Measurements from ENCODE around the gene ANAPC13. TPM values are rescaled to one million over a fixed set of nuclear protein-coding genes. Genes with fewer than 3 reads are reported as not detected.

ANAPC13 gene
- total RNA-seq, 1 donor from 2014 or later, result 70.0 TPM

GRCh38 chr3:134449277-134449676 lies 36.5 kb downstream of the ANAPC13 start:
- H3K36me3 Mint-ChIP-seq (ENCODE audit: unreplicated experiment), result peaks cover 17% of the 10 kb centered on the region
- peaks cover 6% of the 10 kb centered on the region for H3K27me3 Mint-ChIP-seq (ENCODE audit: unreplicated experiment)
- no peak overlapping the region for H3K27ac Mint-ChIP-seq (ENCODE audit: unreplicated experiment)
- TF ChIP-seq CTCF (IDR thresholded peaks at IDR 0.05; ENCODE audit: partially characterized antibody, unreplicated experiment), result no peak
- peaks cover 5% of the 10 kb centered on the region for H3K4me1 Mint-ChIP-seq (ENCODE audit: low read depth, unreplicated experiment)
- H3K9me3 Mint-ChIP-seq (ENCODE audit: unreplicated experiment), result peaks cover 9% of the 10 kb centered on the region
- no peak for DNase-seq
- no peak overlapping the region for H3K4me3 Mint-ChIP-seq (ENCODE audit: unreplicated experiment)

- peaks cover 17% of the 10 kb centered on the region for H3K36me3 Mint-ChIP-seq (ENCODE audit: unreplicated experiment)
- no peak for DNase-seq
- TF ChIP-seq CTCF (IDR thresholded peaks at IDR 0.05; ENCODE audit: partially characterized antibody, unreplicated experiment), result no peak
- H3K9me3 Mint-ChIP-seq (ENCODE audit: unreplicated experiment), result peaks cover 9% of the 10 kb centered on the region
- no peak overlapping the region for H3K4me3 Mint-ChIP-seq (ENCODE audit: unreplicated experiment)
- H3K27me3 Mint-ChIP-seq (ENCODE audit: unreplicated experiment), result peaks cover 6% of the 10 kb centered on the region
- peaks cover 5% of the 10 kb centered on the region for H3K4me1 Mint-ChIP-seq (ENCODE audit: low read depth, unreplicated experiment)
- no peak overlapping the region for H3K27ac Mint-ChIP-seq (ENCODE audit: unreplicated experiment)
These were observed 37.1 kb downstream of the ANAPC13 start for GRCh38 chr3:134448664-134449063.

GRCh38 chr3:134447351-134447750 lies 38.4 kb downstream of the ANAPC13 start:
- no peak overlapping the region for H3K4me3 Mint-ChIP-seq (ENCODE audit: unreplicated experiment)
- peaks cover 17% of the 10 kb centered on the region for H3K36me3 Mint-ChIP-seq (ENCODE audit: unreplicated experiment)
- H3K4me1 Mint-ChIP-seq (ENCODE audit: low read depth, unreplicated experiment), result peaks cover 5% of the 10 kb centered on the region
- no peak for TF ChIP-seq CTCF (IDR thresholded peaks at IDR 0.05; ENCODE audit: partially characterized antibody, unreplicated experiment)
- no peak for DNase-seq
- H3K27me3 Mint-ChIP-seq (ENCODE audit: unreplicated experiment), result peaks cover 2% of the 10 kb centered on the region
- peaks cover 9% of the 10 kb centered on the region for H3K9me3 Mint-ChIP-seq (ENCODE audit: unreplicated experiment)
- H3K27ac Mint-ChIP-seq (ENCODE audit: unreplicated experiment), result no peak overlapping the region

GRCh38 chr3:134446800-134447199 lies 39.0 kb downstream of the ANAPC13 start:
- peaks cover 12% of the 10 kb centered on the region for H3K36me3 Mint-ChIP-seq (ENCODE audit: unreplicated experiment)
- H3K27ac Mint-ChIP-seq (ENCODE audit: unreplicated experiment), result no peak overlapping the region
- H3K4me1 Mint-ChIP-seq (ENCODE audit: low read depth, unreplicated experiment), result peaks cover 5% of the 10 kb centered on the region
- no peak for TF ChIP-seq CTCF (IDR thresholded peaks at IDR 0.05; ENCODE audit: partially characterized antibody, unreplicated experiment)
- no peak overlapping the region for H3K4me3 Mint-ChIP-seq (ENCODE audit: unreplicated experiment)
- peaks cover 6% of the 10 kb centered on the region for H3K9me3 Mint-ChIP-seq (ENCODE audit: unreplicated experiment)
- DNase-seq, result no peak
- H3K27me3 Mint-ChIP-seq (ENCODE audit: unreplicated experiment), result peaks cover 2% of the 10 kb centered on the region

GRCh38 chr3:134445636-134446035 lies 40.1 kb downstream of the ANAPC13 start:
- Mint-ChIP-seq H3K27ac (ENCODE audit: unreplicated experiment) (no peak overlapping the region), H3K4me3 (ENCODE audit: unreplicated experiment) (no peak overlapping the region), H3K9me3 (ENCODE audit: unreplicated experiment) (peaks cover 6% of the 10 kb centered on the region), H3K36me3 (ENCODE audit: unreplicated experiment) (peaks cover 12% of the 10 kb centered on the region), H3K4me1 (ENCODE audit: low read depth, unreplicated experiment) (peaks cover 5% of the 10 kb centered on the region), H3K27me3 (ENCODE audit: unreplicated experiment) (peaks cover 4% of the 10 kb centered on the region)
- DNase-seq, result no peak
- TF ChIP-seq CTCF (IDR thresholded peaks at IDR 0.05; ENCODE audit: partially characterized antibody, unreplicated experiment), result no peak

Measured in glutamatergic neuron (in vitro differentiated cells).